NCI-H2196 treated with DMSO at 0.1 percent for 48 hours (cell line): Measurements from ENCODE around the gene OLFM1.
A peak's percentile ranks its signal among the peaks of the same experiment; 100 is the strongest.

Experiments
- DNase-seq: peaks from one replicate; lab custom pipeline; 2025; ENCODE audit not compliant: unreplicated experiment; lab: John Stamatoyannopoulos, UW

The OLFM1 gene

GRCh38 chr9:135076143-135076875 is 11.2 kb upstream of the OLFM1 start:
- DNase-seq, result no peak

GRCh38 chr9:135076876-135077430 is 10.5 kb upstream of the OLFM1 start:
- no peak for DNase-seq

GRCh38 chr9:135077497-135078200 is 9.8 kb upstream of the OLFM1 start:
- no peak for DNase-seq

- DNase-seq, result no peak
These were observed 9.1 kb upstream of the OLFM1 start for GRCh38 chr9:135078361-135078821.

- DNase-seq, result no peak
These were observed 8.4 kb upstream of the OLFM1 start for GRCh38 chr9:135079018-135079417.

GRCh38 chr9:135079676-135080075 is 7.8 kb upstream of the OLFM1 start:
- no peak for DNase-seq

- DNase-seq, result no peak
These were observed 6.9 kb upstream of the OLFM1 start for GRCh38 chr9:135080286-135081263.

GRCh38 chr9:135081264-135081660 is 6.2 kb upstream of the OLFM1 start:
- DNase-seq, result no peak

GRCh38 chr9:135081731-135082130 is 5.7 kb upstream of the OLFM1 start:
- DNase-seq, result no peak

GRCh38 chr9:135082536-135082935 is 4.9 kb upstream of the OLFM1 start:
- no peak for DNase-seq

GRCh38 chr9:135083241-135083810 is 4.1 kb upstream of the OLFM1 start:
- DNase-seq, result no peak

GRCh38 chr9:135083831-135084230 is 3.6 kb upstream of the OLFM1 start:
- DNase-seq, result no peak

- DNase-seq, result no peak
These were observed 3.2 kb upstream of the OLFM1 start for GRCh38 chr9:135084262-135084661.

- no peak for DNase-seq
These were observed 2.3 kb upstream of the OLFM1 start for GRCh38 chr9:135084881-135085760.

- DNase-seq, result peak; percentile 26
These were observed 1.5 kb upstream of the OLFM1 start for GRCh38 chr9:135085830-135086546.

GRCh38 chr9:135086597-135087488 is 625 bp upstream of the OLFM1 start:
- no peak for DNase-seq

- no peak for DNase-seq
These were observed 455 bp downstream of the OLFM1 start for GRCh38 chr9:135087899-135088347.
